HG03196 (cell line): Measurements from ENCODE around the gene SND1.

Experiments
- ATAC-seq: cut with Tn5 transposase; IDR thresholded peaks from one replicate; pipeline ENCODE4 v1.9.1; 2021; ENCODE audit not compliant: unreplicated experiment

SND1 gene

DNA sequence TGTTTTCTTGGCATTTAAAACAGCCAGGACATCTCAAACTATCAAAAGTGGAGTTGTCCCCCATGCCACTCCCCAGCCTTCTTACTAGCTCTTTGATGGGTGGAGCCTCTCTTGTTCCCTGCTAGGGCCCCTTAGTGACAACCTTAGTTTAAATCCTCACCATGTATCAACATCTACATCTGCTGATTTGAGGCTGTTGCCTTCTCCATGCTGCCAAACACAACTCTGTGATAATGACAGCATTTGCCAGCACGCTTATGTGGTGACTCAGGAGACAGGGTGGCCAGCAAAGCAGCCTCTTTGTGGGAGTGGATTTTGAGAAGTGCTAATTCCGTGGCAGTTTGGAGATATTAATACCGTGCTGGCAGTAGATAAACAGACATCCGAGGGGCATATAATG, 233.8 kb downstream of the SND1 start:
- ATAC-seq, result no peak

DNA sequence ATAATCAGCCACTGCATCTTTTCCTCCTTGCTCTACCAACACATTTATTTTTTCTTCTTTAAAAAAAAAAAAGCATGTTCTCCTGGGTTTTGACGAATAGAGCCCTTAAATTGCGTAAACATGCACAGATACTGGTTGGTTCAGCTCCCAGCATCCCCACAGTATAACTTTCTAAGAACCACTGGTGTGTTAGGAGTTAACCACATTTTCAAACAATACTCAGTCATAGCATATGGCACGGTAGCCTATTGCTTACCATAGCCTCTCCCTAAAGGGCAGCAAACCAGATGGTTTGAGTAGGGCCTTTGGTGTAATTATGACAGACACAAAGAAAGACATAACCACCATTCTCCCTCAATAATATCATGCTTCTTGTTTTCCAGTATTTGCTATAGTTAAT, 234.3 kb downstream of the SND1 start:
- no peak for ATAC-seq

DNA sequence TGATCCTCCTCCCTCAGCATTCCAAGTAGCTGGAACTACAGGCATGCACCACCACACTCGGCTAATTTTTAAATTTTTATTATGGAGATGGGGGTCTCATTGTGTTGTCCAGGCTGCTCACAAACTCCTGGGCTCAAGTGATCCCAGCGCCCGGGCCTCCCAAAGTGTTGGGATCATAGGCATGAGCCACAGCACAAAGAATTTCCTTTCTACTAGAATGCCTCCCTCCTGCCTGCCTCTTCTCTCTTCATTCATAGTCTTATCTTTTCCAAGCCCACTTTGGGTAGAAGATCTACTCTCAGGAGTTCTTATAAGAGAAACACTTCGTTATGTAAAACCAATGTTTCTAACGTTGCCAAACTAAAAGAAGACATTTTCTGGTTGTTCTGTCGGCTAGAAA, 235.1 kb downstream of the SND1 start:
- ATAC-seq, result no peak

DNA sequence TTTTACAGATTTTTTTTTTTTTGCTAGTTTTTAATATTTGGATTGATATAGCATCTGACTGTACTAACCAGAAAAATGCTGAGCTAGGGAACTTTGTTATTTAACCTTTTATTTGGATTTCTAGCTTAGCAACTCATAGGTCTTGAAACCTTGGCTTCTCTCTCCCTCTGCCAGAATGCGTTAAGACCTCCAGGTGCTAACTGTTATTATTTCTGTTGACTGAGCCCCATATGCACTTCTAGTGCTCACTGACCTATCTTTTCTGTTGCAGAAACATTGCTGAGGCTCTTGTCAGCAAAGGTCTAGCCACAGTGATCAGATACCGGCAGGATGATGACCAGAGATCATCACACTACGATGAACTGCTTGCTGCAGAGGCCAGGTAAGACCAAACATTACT, 235.6 kb downstream of the SND1 start:
- no peak for ATAC-seq

DNA sequence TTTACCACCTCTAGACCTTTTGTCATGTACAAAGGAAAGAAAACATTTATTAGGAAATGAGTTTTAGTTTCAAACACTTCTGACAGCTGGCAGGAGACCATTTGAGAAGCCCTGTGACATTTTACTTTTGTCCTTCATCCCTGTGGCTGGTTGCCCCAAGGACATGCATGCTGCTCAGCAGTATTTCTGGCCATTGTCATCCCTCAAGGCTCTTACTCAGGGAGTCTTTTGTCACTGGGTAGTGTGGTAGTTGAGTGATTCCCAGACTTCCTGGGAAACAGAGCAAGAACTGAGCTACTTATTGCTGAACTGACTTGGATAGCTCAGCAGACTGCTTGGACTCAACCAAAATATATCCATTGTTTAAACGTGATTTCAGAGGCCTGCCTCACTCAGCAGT, 236.4 kb downstream of the SND1 start:
- ATAC-seq, result no peak

DNA sequence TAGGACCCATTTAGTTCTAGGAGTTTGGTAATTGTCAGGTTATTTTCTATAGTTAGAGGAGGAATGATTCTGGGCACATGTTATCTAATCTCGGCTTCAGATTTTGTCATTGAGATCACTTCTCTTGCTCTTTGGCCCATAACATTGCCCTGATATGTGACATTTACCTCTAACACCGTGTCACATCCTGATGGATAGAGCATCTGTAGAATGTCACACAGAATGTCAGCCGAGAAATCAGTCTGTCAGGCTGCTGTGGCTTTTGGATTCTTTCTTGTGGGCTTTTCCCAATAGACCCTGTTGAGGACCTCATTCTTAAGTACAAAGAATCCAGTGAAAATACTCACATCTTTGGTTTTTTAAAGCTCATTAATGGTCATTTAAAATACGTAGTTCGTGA, 236.8 kb downstream of the SND1 start:
- no peak for ATAC-seq

DNA sequence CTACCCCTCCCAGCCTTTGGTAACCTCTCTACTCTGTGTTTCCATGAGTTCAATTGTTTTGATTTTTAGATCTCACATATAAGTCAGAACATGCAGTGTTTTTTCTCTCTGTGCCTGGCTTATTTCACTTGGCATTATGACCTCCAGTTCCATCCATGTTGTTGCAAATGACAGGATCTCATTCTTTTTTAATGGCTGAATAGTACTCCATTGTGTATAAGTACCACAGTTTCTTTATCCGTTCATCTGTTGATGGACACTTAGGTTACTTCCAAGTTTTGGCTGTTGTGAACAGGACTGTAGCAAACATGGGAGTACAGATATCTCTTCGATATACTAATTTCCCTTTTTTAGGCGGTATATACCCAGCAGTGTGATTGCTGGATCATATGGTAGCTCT, 237.7 kb downstream of the SND1 start:
- ATAC-seq, result no peak

DNA sequence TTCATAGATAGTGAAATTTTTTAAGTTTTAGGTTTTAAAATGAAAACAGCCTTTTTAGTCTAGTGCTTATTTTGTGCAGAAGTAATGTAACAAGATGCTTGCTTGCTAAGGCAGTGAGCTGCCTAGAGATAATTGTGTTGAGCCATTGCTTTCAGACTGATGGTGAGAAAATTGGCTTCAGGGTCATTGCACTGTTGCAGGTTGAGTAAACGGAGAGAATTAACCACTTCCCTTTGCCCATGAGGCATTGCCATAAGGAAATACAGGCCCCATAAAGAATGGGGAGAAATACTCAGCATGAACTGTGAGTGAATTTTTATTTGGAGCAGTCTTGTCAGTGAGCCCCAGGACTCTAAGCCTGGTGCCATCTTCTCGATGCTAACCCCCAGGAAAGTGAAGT, 238.7 kb downstream of the SND1 start:
- no peak for ATAC-seq

DNA sequence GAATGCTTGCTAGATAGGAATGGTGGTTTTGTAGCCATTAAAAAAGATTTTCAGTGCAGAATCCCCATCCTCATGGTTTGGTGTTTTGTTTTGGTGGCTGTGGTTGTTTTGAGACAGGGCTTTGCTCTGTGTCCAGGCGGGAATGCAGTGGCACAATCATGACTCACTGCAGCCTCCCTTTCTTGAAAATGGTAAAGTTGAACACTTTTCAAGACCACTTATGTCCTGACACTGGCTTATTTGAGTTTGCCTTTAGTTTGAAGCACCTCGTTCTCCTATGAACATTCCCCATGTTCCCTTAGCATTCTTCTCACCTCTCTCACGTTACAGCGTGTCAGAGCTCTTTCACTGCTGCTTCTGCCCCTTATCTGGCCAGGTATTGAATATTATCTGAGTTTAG, 239.2 kb downstream of the SND1 start:
- no peak for ATAC-seq

DNA sequence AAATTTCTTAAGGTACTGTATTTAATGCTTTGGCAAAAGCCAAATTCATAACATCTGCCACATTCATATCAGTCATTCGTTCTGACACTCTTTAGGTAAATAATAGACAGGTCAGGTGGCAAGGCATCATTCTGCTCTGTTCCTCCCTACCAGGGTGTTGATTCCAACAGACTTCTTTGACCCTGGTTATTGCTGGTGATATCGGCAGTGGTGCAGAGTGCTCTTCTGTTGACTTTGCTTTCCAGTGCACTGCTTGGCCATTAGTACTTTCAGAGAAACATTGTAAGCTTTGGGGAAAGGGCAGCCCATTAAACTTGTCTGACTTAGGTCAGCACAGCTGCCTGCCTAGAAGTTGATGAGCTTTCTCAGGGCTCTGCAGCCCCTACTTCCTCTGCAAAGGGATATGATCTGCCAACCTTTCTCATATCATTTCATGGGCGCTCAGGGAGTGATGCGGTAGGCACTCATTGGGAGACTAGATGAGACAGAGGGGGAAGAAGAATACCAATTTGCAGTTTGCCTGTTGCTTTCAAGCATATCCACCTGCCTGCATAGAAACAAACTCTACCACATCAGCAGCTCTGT, 240.0 kb downstream of the SND1 start:
- no peak for ATAC-seq

DNA sequence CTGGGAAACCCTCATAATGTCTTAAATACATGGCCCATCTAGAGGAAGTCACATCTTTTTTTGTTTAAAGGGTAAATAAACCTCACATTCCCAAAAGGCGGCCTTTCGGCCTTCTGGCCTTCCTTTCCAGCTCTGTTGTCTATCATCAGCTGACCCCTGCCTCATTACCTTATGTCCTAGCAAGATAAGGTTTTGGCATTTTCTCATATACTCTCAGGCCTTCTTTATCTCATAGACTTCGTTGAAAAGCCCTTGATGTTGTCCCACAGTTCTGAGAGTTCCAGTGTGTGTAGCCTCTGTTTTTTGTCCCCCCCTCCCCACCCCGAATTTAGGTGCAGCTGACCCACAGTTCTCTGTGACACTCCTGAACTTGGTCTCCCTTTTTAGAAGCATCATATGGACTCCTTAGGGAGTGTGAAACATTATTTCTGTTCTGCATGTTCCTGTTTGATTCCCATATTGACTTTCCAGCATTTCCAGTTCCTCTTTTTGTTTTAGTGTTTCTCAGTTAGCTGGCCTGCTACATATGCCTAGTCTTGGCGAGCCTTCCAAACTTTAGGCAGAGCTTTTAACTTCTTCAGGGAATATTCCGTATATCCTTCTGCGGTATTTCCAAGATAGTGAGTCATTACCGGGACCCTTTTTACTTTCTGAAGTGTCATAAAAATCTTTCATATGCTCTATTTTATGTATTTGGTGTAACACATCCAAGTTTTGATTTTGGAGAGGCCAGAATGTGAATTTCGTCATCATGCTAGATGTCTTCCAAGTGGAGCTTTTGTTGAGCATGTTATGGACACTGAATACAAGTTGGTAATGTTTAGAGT, 240.7 kb downstream of the SND1 start:
- ATAC-seq, result no peak

DNA sequence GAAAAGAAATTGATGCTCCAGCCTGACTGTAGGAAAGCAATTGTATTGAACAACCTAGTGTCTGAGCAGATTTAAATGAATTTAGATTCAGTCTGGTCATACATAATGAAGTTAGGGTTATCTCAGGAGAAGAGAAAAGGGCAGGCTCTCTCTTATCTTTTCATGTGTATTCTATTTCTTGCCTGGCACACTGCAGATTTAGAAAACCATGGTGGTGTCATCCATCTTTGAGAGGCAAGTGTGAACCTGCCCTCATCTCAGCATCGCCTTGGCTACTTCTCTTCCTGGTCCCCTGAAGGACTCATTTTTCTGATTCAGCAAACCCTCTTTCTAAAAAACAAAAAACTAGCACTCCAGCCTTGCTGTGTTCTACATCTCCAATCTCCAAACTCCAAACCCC, 241.6 kb downstream of the SND1 start:
- ATAC-seq, result no peak

DNA sequence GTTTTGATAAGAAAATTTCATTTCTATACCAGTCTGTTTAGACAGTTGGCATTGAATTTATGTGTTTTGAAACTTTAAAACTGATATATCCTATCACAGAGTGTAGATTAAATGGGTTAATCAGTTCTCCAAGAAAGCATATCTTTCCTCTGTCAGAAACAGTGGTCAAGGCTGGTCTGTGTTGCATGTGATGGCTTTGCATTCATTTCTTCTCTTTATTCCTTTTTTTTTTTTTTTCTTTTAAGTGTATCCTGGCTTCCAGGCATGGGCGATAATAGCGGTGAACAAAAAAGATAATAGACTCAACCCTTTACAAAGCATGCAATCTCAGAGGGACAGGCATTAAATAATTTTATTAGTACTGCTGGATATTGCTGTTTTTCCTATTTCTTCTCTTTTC, 242.6 kb downstream of the SND1 start:
- no peak for ATAC-seq

DNA sequence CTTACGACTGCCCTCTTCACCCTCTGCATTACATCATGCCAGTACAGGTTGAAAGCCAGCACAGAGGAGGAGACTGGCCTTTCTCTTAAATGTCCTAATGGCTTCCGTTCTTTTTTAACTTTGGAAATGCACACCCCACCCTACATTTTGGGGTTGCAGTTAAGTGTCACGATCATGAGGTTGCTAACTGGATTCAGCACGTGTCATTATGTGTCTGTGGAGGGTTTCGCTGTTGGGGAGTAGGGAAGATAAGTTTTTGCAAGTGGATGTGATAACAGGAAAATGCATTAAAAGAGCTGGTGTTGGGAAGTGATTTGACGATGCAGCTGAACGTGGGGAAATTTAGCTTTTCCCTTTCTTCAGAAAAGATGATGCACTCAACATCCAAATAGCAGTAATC, 243.4 kb downstream of the SND1 start:
- no peak for ATAC-seq

DNA sequence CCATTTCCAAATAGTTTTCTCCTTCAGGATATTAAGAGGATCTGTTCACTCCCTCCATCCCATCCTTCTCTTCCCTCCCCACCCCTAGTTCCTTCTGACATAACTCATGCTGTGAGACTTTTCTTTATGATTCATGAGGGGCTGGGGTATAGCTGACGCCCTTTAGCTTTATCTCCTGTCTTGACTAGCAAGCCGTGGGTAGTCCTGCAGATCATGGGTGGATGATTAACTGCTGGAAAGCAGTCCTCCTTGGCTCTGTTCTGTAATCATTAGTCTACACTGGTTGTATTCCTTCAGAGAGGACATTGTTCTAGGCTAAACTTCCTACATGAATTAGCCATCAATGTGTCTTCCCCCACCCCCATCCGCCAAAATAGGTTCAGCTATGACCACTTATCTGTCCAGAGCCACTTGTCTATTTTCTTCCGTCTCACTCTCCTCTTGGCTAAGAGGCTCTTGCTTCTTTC, 243.9 kb downstream of the SND1 start:
- ATAC-seq, result no peak

DNA sequence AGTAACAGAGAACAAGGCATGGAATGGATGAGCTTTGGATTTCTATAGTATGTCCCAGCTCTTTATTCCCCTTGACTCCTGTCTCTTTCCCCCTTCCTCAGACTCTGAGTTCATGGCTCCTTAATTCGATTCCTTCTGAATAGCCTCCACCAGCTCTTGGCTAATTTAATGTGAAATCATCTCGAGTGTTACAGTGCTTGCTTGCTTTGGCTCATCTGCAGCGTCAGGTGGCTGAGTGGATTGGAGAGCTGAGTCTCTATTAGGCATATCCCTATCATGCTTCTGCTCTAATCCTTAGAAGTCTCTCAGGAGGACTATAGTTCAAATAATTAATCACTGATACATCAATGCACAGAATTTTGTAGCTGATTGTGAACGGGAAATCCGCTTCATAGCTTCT, 244.7 kb downstream of the SND1 start:
- no peak for ATAC-seq

DNA sequence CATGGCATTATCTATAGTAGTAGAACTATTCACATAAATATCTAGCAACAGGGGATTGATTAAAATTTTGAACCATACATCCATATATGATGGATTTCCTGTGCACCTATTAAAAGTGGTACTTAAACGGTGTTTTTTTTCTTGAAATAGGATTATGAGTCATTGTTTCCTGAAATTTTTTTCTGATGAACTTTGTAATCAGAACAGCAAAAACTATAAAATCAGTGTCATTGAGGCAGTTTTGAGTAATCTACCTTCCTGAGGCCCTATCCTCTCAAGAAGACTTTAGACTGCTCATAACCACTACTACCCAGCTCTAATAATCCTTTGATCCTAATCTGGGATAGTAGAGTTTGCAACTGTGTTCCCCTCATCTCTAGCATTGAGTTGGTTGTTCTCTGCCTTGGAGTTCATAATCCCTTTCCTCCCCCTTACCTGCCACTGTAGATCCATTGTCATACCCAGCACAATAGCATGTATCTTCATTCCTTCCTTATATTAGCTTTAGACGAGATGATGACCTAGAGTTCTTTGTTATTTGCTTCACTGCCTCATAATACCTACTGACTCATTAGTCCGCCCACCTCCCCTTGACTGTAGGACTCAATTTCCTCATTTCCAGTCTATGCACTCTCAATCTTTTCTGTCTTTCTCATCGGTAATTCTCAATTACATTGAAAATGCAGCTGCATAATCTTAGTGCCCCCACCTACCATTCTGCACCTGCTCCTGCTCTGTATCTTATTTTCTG, 245.9 kb downstream of the SND1 start:
- no peak for ATAC-seq

DNA sequence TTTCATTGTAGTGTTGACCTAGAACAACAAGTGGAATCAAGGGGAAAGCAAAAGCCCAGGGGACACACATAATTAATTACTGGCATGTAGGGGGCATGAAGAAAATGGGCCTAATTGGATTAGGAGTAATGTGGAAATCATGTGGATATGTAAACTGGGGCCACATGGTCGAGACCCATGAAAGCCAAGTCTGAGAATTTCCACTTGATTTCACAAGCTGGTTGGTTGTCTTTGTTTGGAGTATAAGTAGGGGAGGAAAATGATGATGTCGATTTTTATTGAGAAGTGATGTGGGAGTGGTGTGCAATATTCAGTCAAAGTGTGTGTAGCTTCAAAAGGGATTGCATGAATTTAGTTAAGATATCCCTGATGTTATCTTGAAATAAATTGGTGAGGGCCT, 247.4 kb downstream of the SND1 start:
- no peak for ATAC-seq

DNA sequence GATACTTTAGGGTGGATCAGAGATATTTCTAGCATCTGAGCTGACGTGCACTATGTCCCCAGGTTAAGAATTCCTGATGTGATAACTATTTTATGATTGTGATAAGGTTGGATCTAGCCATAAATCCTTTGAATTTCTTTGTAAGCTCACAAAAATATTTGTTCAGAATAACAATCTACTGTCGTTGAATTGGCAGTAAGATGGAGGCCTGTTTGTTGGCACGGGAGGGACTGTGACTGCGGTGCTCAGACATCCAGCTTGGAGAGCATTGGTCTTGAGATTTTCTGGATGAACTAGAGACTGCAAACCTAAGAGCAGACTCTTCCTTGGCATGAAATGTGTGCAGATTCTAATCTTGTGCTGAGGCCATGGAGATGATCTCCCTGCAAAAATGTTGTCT, 248.1 kb downstream of the SND1 start:
- no peak for ATAC-seq

DNA sequence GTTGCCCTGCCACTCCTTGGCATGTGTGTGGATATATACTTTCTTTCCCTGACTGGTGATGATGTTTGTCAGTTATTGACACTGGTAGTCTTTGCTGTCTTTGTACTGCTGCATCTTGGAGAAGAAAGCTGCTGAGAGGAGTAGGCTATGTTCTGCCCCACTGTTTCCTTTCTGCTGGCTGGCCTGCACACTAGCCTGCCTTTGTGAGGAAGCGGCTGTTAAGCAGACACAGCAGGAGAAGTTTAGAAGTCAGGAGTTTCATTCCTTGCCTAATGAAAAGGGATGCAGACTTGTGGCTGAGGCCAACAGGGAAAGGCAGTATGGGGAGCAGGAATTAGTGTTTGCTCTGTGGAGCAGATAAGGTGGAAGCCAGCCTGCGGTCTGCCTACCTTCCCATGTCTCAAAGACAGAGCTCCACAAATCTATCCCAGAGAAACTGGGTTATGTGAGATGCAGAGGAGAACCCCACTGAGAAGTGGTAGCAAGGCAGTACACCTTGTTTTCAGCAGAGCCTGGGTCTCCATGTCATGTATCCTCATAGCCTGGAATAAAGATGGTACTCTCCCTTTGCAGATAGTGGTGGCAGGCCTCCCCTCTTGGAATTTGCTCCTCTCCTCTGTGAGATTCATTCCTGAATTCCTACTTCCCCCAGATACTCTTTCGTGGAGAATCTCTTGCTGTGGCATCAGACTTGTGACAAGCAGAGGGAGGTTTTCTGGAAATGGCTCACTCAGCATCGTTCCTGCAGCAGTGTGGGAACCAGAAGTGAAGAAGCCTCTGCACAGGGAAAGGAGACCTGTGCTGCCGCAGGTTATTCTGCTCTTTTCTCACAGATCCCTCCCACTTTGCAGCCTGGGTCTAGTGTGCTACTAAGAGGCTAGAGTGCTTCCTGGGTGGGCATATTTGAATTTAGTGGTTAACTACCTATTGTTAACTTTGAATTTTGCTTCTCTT, 249.0 kb downstream of the SND1 start:
- ATAC-seq, result no peak
